ENCODE data around the gene DEPDC5. TPM values are rescaled to one million over a fixed set of nuclear protein-coding genes. Genes with fewer than 3 reads are reported as not detected.

Gene DEPDC5
- total RNA-seq, 1 donor from 2014 or later = 37.1 TPM

DNA sequence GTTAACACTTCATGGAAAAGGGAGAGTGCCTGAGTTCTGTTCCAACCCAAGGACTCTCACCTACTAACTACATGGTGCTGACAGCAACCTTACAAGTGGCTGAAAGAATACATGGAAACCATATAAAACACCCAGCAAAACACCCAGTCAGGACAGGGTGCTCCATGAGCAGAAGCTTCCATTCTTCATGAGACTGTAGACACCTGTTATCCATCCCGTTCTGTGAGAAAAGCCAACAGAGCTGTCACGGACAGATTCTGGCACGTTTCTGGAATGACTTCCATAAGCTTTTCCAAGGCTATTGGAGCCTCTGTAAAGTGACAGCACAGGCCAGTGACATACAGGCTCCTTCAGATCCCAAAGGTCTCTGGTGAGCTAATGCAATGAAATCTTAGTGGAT, 27.1 kb upstream of the DEPDC5 start:
- peaks cover 22% of the 10 kb centered on the region for H3K36me3 Mint-ChIP-seq
- no peak overlapping the region for H3K27ac ChIP-seq

DNA sequence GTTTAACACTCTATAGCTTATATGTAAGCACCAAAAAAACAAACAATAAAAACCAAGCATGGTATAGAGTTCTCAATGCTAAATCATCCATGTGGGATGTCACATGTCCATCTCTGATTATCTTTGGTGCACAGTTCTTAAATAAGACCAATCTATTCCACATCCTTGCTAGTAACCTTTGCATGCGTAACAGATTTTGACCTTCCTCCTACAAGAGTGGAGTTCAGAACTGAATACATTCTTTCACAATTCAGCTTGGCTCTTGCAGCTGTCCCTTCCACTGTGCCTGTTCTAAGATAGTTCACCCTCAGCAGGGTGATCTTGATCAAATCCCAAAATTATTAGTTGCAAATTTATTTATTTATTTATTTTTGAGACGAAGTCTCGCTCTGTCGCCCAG, 25.0 kb upstream of the DEPDC5 start:
- no peak for DNase-seq (ENCODE audit: low spot score)
- Histone ChIP-seq H3K4me1 (no peaks in the 10 kb centered on the region), H3K9ac (no peak overlapping the region), H3K27ac (no peak overlapping the region), H3K36me3 (peaks cover 8% of the 10 kb centered on the region), H3K4me3 (no peak overlapping the region), H2AFZ (replicated peaks) (no peak overlapping the region), H3K9me3 (ENCODE audit: low read depth) (no peaks in the 10 kb centered on the region), H3K4me2 (no peak overlapping the region), H3K79me2 (ENCODE audit: low read depth) (peaks cover 100% of the 10 kb centered on the region), H3F3A (ENCODE audit: low read depth) (peaks cover 4% of the 10 kb centered on the region), H4K20me1 (ENCODE audit: low read depth) (peaks cover 90% of the 10 kb centered on the region), H3K27me3 (no peaks in the 10 kb centered on the region)
- Mint-ChIP-seq H3K4me1 (peaks cover 5% of the 10 kb centered on the region), H3K9me3 (peaks cover 2% of the 10 kb centered on the region), H3K36me3 (peaks cover 13% of the 10 kb centered on the region), H3K27ac (no peak overlapping the region), H3K4me3 (no peak overlapping the region), H3K27me3 (ENCODE audit: insufficient read depth, low read depth) (no peaks in the 10 kb centered on the region)
- TF ChIP-seq, protein P1, sequence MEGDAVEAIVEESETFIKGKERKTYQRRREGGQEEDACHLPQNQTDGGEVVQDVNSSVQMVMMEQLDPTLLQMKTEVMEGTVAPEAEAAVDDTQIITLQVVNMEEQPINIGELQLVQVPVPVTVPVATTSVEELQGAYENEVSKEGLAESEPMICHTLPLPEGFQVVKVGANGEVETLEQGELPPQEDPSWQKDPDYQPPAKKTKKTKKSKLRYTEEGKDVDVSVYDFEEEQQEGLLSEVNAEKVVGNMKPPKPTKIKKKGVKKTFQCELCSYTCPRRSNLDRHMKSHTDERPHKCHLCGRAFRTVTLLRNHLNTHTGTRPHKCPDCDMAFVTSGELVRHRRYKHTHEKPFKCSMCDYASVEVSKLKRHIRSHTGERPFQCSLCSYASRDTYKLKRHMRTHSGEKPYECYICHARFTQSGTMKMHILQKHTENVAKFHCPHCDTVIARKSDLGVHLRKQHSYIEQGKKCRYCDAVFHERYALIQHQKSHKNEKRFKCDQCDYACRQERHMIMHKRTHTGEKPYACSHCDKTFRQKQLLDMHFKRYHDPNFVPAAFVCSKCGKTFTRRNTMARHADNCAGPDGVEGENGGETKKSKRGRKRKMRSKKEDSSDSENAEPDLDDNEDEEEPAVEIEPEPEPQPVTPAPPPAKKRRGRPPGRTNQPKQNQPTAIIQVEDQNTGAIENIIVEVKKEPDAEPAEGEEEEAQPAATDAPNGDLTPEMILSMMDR (IDR thresholded peaks at IDR 0.05) = no peak
- TF ChIP-seq EZH2 (IDR thresholded peaks at IDR 0.05) (no peak), EZH2phosphoT487 (IDR thresholded peaks at IDR 0.05) (no peak)

More for the DNA sequence above, 27.1 kb upstream of the DEPDC5 start:
- Histone ChIP-seq H3K79me2 (ENCODE audit: low read depth) (peaks cover 100% of the 10 kb centered on the region), H3K4me3 (no peak overlapping the region), H3K27me3 (no peaks in the 10 kb centered on the region), H3K36me3 (peaks cover 9% of the 10 kb centered on the region), H2AFZ (replicated peaks) (no peak overlapping the region), H4K20me1 (ENCODE audit: low read depth) (peaks cover 86% of the 10 kb centered on the region), H3K4me2 (no peak overlapping the region), H3K9me3 (ENCODE audit: low read depth) (no peaks in the 10 kb centered on the region), H3K9ac (no peak overlapping the region), H3K4me1 (no peaks in the 10 kb centered on the region), H3F3A (ENCODE audit: low read depth) (no peaks in the 10 kb centered on the region)
- TF ChIP-seq, protein P1 (IDR thresholded peaks at IDR 0.05) = no peak
- TF ChIP-seq EZH2phosphoT487 (IDR thresholded peaks at IDR 0.05) (no peak), EZH2 (IDR thresholded peaks at IDR 0.05) (no peak)
- Mint-ChIP-seq H3K27me3 (ENCODE audit: insufficient read depth, low read depth) (no peaks in the 10 kb centered on the region), H3K4me1 (peaks cover 5% of the 10 kb centered on the region), H3K4me3 (no peak overlapping the region), H3K9me3 (peaks cover 2% of the 10 kb centered on the region), H3K27ac (no peak overlapping the region)
- DNase-seq (ENCODE audit: low spot score) = no peak

DNA sequence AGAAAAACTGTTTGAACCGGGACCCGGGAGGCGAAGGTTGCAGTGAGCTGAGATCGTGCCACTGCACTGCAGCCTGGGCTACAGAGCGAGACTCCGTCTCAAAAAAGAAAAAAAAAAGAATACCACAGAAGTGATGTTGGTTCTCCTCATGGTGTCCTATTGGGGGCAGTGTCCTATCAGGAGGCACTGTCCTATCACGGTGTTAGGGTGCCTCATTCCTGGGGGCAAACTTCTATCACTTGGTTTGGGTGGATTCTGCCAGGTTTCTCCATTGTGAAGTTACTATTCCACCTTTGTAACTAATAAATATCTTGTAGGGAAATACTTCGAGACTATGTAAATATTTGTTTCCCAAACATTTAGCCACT, 23.5 kb upstream of the DEPDC5 start:
- peaks cover 10% of the 10 kb centered on the region for H3K36me3 Mint-ChIP-seq
- Histone ChIP-seq H3F3A (ENCODE audit: low read depth) (peaks cover 4% of the 10 kb centered on the region), H3K4me1 (no peaks in the 10 kb centered on the region), H3K27me3 (no peaks in the 10 kb centered on the region), H3K4me2 (no peak overlapping the region), H3K9me3 (ENCODE audit: low read depth) (no peaks in the 10 kb centered on the region), H3K4me3 (no peak overlapping the region), H3K79me2 (ENCODE audit: low read depth) (peaks cover 100% of the 10 kb centered on the region), H4K20me1 (ENCODE audit: low read depth) (peaks cover 93% of the 10 kb centered on the region), H3K27ac (no peak overlapping the region), H3K9ac (no peak overlapping the region), H3K36me3 (peaks cover 1% of the 10 kb centered on the region), H2AFZ (replicated peaks) (no peak overlapping the region)
- no peaks in the 10 kb centered on the region for H3K27me3 Mint-ChIP-seq (ENCODE audit: insufficient read depth, low read depth)
- TF ChIP-seq EZH2 (IDR thresholded peaks at IDR 0.05) (no peak), EZH2phosphoT487 (IDR thresholded peaks at IDR 0.05) (no peak)
- TF ChIP-seq, protein P1 (IDR thresholded peaks at IDR 0.05) = peak; percentile 41
- peaks cover 8% of the 10 kb centered on the region for H3K4me1 Mint-ChIP-seq
- no peaks in the 10 kb centered on the region for H3K9me3 Mint-ChIP-seq
- no peak overlapping the region for H3K4me3 Mint-ChIP-seq
- DNase-seq (ENCODE audit: low spot score) = peak; percentile 17
- H3K27ac Mint-ChIP-seq = no peak overlapping the region

Measured in neural progenitor cell (in vitro differentiated cells).